Measurements from ENCODE around the gene RAD9A.
A peak's percentile ranks its signal among the peaks of the same experiment; 100 is the strongest.

Gene RAD9A

GRCh38 chr11:67440229-67441097, 48.7 kb downstream of the RAD9A start:
- Mint-ChIP-seq H3K27me3 (no peaks in the 10 kb centered on the region), H3K4me3 (peak overlapping the region; percentile 85 to 88), H3K27ac (peak overlapping the region; percentile 87 to 97), H3K4me1 (peaks cover 81% of the 10 kb centered on the region), H3K9me3 (no peaks in the 10 kb centered on the region)
- DNase-seq (peak in 1 of 2 donors; percentile 35), ATAC-seq (no peak)

DNA sequence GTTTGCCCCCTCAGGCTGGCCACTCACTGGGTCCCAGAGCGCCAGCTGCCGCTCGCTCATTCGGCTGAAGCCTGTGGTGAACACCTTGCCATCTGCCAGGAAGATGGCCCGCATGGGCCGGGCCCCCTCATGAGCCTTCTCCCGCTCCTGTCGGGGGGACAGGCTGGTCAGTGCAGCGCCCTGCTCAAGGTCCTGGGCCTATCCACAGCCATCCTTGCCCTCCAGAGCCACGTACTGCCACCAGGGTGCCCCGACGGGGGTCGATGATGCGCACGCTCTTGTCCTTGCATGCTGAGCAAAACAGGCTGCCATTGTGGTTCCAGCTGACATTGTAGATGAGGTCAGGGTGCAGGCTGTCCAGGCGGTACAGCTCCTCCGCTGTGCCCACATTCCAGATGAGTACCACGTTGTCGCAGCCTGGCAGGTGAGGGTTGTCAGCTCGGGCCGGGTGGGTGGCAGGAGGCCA, 49.3 kb downstream of the RAD9A start:
- ATAC-seq = no peak
- no peak for DNase-seq
- Mint-ChIP-seq H3K27me3 (no peaks in the 10 kb centered on the region), H3K4me3 (peak overlapping the region in 1 of 2 donors; percentile 1), H3K9me3 (no peaks in the 10 kb centered on the region), H3K27ac (no peak overlapping the region), H3K4me1 (peaks cover 81% of the 10 kb centered on the region)

GRCh38 chr11:67441731-67442351, 50.1 kb downstream of the RAD9A start:
- H3K4me1 Mint-ChIP-seq = peaks cover 86% of the 10 kb centered on the region
- ATAC-seq (no peak), DNase-seq (no peak)
- H3K4me3 Mint-ChIP-seq = peak overlapping the region in 1 of 2 donors; percentile 89
- no peak overlapping the region for H3K27ac Mint-ChIP-seq
- no peaks in the 10 kb centered on the region for H3K9me3 Mint-ChIP-seq
- H3K27me3 Mint-ChIP-seq = no peaks in the 10 kb centered on the region

GRCh38 chr11:67442504-67443404, 51.0 kb downstream of the RAD9A start:
- H3K4me3 Mint-ChIP-seq = peak overlapping the region; percentile 77 to 89
- no peaks in the 10 kb centered on the region for H3K27me3 Mint-ChIP-seq
- H3K4me1 Mint-ChIP-seq = peaks cover 90% of the 10 kb centered on the region
- ATAC-seq (no peak), DNase-seq (no peak)
- no peaks in the 10 kb centered on the region for H3K9me3 Mint-ChIP-seq
- H3K27ac Mint-ChIP-seq = peak overlapping the region; percentile 88

GRCh38 chr11:67445515-67445914, 53.7 kb downstream of the RAD9A start:
- Mint-ChIP-seq H3K4me1 (peaks cover 85% of the 10 kb centered on the region), H3K9me3 (no peaks in the 10 kb centered on the region), H3K4me3 (peak overlapping the region; percentile 86), H3K27me3 (peaks cover 7% of the 10 kb centered on the region), H3K27ac (peak overlapping the region; percentile 64 to 84)
- ATAC-seq = no peak
- DNase-seq = no peak

All from stimulated activated naive CD8-positive, alpha-beta T cell treated with anti-CD3 and anti-CD28 coated beads, Interleukin-15, amount 100 ng/mL, for 72 hours (primary cell).